ENCODE measurements around the gene HCAR3.
"Not testable (repeated sequence)": the region's sequence is repeated elsewhere in the genome, so short reads cannot be mapped to it uniquely, and the experiment has no call there.

DNA sequence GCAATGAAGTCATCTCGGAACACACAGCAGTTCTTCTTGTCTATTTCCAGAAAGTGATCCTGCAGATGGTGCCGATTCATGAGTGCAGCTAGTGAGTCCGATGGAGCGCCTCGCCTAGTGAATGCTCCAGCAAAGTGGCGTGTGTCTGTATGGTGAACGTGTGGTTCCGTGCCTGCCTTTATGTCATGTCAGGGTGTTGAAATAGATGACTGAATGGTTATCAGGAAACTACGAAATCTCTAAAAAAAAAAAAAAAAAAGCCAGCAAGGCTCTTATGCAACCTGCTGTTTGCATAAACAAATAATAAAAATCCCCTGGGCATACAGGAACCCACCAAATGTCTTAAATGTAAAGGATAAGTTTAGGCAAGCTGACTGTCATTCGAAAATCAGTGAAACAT lies at the start of gene HCAR3:
- TF ChIP-seq, protein P1, sequence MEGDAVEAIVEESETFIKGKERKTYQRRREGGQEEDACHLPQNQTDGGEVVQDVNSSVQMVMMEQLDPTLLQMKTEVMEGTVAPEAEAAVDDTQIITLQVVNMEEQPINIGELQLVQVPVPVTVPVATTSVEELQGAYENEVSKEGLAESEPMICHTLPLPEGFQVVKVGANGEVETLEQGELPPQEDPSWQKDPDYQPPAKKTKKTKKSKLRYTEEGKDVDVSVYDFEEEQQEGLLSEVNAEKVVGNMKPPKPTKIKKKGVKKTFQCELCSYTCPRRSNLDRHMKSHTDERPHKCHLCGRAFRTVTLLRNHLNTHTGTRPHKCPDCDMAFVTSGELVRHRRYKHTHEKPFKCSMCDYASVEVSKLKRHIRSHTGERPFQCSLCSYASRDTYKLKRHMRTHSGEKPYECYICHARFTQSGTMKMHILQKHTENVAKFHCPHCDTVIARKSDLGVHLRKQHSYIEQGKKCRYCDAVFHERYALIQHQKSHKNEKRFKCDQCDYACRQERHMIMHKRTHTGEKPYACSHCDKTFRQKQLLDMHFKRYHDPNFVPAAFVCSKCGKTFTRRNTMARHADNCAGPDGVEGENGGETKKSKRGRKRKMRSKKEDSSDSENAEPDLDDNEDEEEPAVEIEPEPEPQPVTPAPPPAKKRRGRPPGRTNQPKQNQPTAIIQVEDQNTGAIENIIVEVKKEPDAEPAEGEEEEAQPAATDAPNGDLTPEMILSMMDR (IDR thresholded peaks at IDR 0.05), result not testable (repeated sequence)
- not testable (repeated sequence) for TF ChIP-seq POLR2A (IDR thresholded peaks at IDR 0.05)
